ENCODE measurements around the gene TM9SF4. TPM values are rescaled to one million over a fixed set of nuclear protein-coding genes. Genes with fewer than 3 reads are reported as not detected.
A peak's percentile ranks its signal among the peaks of the same experiment; 100 is the strongest.
"Not testable (repeated sequence)": the region's sequence is repeated elsewhere in the genome, so short reads cannot be mapped to it uniquely, and the experiment has no call there.

The TM9SF4 gene
- polyA plus RNA-seq, 1 donor from 2014 or later: 30.1 TPM

- Mint-ChIP-seq H3K27ac (peak overlapping the region in 1 of 3 donors; percentile 64), H3K27me3 (no peaks in the 10 kb centered on the region), H3K4me1 (peaks cover 25 to 47% (median 30%) of the 10 kb centered on the region in 3 donors), H3K36me3 (peaks cover 2% of the 10 kb centered on the region), H3K9me3 (no peaks in the 10 kb centered on the region), H3K4me3 (peak overlapping the region in 3 of 4 donors; percentile 2 to 39 (median 27))
These were observed 3.3 kb downstream of the TM9SF4 start for GRCh38 chr20:32112841-32113240.

- H3K27me3 Mint-ChIP-seq: no peaks in the 10 kb centered on the region
- peaks cover 2% of the 10 kb centered on the region for H3K36me3 Mint-ChIP-seq
- H3K9me3 Mint-ChIP-seq: no peaks in the 10 kb centered on the region
- H3K4me3 Mint-ChIP-seq: peak overlapping the region in 1 of 4 donors; percentile 27
- H3K27ac Mint-ChIP-seq: peak overlapping the region in 1 of 3 donors; percentile 64
- peaks cover 25 to 49% (median 30%) of the 10 kb centered on the region in 3 donors for H3K4me1 Mint-ChIP-seq
These were observed 4.2 kb downstream of the TM9SF4 start for GRCh38 chr20:32113591-32114260.

- Mint-ChIP-seq H3K9me3 (no peaks in the 10 kb centered on the region), H3K27ac (peak overlapping the region in 2 of 3 donors; percentile 44 to 45), H3K4me3 (peak overlapping the region in 1 of 4 donors; percentile 27), H3K27me3 (no peaks in the 10 kb centered on the region), H3K4me1 (peaks cover 25 to 48% (median 30%) of the 10 kb centered on the region in 3 donors), H3K36me3 (peaks cover 2% of the 10 kb centered on the region)
These were observed 4.9 kb downstream of the TM9SF4 start for GRCh38 chr20:32114305-32114960.

DNA sequence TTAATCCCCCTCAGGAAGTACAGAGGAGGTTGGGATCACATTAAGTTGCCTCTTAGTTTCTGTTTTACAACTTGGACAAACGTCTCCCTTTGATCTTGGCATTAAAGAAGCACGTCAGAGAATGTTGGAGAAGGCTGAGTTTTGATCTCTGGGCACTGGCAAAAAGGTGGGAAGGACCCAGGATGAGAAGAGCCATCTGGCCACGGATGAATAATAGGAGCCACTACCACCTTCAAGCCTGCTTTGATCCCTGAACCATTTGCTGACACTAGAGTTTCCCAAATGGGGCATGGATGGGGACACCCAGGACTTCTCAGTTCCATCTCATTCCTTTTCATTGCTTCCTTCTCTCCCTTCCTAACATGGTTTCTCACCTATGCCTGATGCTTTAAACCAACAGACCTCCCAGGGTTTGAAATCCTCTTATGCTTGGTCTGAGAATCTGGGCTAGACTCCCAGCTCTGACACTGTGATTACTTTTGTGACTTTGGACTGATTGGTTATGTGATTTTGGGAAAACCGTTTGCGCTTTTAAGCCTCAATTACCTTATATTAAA lies 5.8 kb downstream of the TM9SF4 start:
- H3K9me3 Mint-ChIP-seq: no peaks in the 10 kb centered on the region
- peak overlapping the region in 1 of 4 donors; percentile 66 for H3K4me3 Mint-ChIP-seq
- H3K27me3 Mint-ChIP-seq: no peaks in the 10 kb centered on the region
- peaks cover 25 to 46% (median 27%) of the 10 kb centered on the region in 3 donors for H3K4me1 Mint-ChIP-seq
- H3K36me3 Mint-ChIP-seq: peaks cover 2% of the 10 kb centered on the region
- peak overlapping the region in 2 of 3 donors; percentile 44 to 45 for H3K27ac Mint-ChIP-seq

GRCh38 chr20:32116079-32116521 lies 6.6 kb downstream of the TM9SF4 start:
- H3K27ac Mint-ChIP-seq: peak overlapping the region in 1 of 3 donors; percentile 76
- peaks cover 23 to 44% (median 29%) of the 10 kb centered on the region in 3 donors for H3K4me1 Mint-ChIP-seq
- peaks cover 2% of the 10 kb centered on the region for H3K36me3 Mint-ChIP-seq
- no peak overlapping the region for H3K4me3 Mint-ChIP-seq
- no peaks in the 10 kb centered on the region for H3K9me3 Mint-ChIP-seq
- H3K27me3 Mint-ChIP-seq: no peaks in the 10 kb centered on the region

DNA sequence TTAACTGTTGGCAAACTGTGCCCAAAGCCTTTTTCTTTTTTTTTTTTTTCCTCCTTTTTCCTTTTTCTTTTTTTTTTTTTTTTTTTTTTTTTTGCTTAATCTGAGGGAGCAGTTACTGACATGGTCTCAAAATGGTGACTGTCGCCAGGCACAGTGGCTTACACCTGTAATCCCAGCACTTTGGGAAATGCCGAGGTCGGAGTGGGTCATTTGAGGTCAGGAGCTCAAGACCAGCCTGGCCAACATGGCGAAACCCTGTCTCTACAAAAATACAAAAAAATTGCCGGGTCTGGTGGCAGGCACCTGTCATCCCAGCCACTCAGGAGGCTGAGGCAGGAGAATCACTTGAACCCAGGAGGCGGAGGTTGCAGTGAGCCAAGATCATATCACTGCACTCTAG lies 7.3 kb downstream of the TM9SF4 start:
- H3K36me3 Mint-ChIP-seq, H3K9me3 Mint-ChIP-seq, H3K27me3 Mint-ChIP-seq: not testable (repeated sequence)
- H3K4me3 Mint-ChIP-seq: peak overlapping the region in 1 of 4 donors; percentile 70
- peaks cover 18 to 40% (median 29%) of the 10 kb centered on the region in 3 donors for H3K4me1 Mint-ChIP-seq
- peak overlapping the region in 2 of 3 donors; percentile 33 to 76 for H3K27ac Mint-ChIP-seq

- H3K9me3 Mint-ChIP-seq, H3K4me3 Mint-ChIP-seq, H3K36me3 Mint-ChIP-seq, H3K27ac Mint-ChIP-seq, H3K27me3 Mint-ChIP-seq: not testable (repeated sequence)
- peaks cover 14 to 33% (median 25%) of the 10 kb centered on the region in 3 donors for H3K4me1 Mint-ChIP-seq
These were observed 8.9 kb downstream of the TM9SF4 start for GRCh38 chr20:32118427-32118826.

GRCh38 chr20:32119734-32120133 lies 10.2 kb downstream of the TM9SF4 start:
- H3K4me1 Mint-ChIP-seq: peaks cover 15 to 28% (median 25%) of the 10 kb centered on the region in 3 donors
- H3K27ac Mint-ChIP-seq: no peak overlapping the region
- no peak overlapping the region for H3K4me3 Mint-ChIP-seq
- no peaks in the 10 kb centered on the region for H3K27me3 Mint-ChIP-seq
- H3K36me3 Mint-ChIP-seq: peaks cover 2% of the 10 kb centered on the region
- H3K9me3 Mint-ChIP-seq: no peaks in the 10 kb centered on the region

DNA sequence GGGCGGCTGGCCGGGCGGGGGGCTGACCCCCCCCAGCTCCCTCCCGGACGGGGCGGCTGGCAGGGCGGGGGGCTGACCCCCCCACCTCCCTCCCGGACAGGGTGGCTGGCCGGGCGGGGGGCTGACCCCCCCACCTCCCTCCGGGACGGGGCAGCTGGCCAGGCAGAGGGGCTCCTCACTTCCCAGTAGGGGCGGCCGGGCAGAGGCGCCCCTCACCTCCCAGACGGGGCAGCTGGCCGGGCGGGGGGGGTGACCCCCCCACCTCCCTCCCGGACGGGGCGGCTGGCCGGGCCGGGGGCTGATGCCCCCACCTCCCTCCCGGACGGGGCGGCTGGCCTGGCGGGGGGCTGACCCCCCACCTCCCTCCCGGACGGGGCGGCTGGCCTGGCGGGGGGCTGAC lies 12.4 kb downstream of the TM9SF4 start:
- H3K9me3 Mint-ChIP-seq, H3K4me3 Mint-ChIP-seq, H3K27me3 Mint-ChIP-seq, H3K36me3 Mint-ChIP-seq, H3K27ac Mint-ChIP-seq: not testable (repeated sequence)
- peaks cover 8 to 17% (median 15%) of the 10 kb centered on the region in 3 donors for H3K4me1 Mint-ChIP-seq

DNA sequence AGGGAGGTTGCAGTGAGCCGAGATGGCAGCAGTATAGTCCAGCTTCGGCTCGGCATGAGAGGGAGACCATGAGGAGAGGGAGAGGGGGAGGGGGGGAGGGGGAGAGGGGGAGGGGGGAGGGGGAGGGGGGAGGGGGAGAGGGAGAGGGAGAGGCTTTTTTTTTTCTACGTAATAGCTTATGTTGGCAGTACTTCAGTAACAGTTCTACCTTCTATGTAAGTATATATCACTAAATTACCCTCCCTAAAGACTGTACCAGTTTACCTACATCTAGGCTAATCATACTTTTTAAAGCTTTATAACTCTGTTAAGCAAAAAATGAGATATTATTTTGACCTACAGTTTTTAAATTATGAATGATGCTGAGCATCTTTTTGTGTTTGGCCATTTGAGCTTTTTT lies 13.6 kb downstream of the TM9SF4 start:
- Mint-ChIP-seq H3K36me3 (peaks cover 2% of the 10 kb centered on the region), H3K9me3 (no peaks in the 10 kb centered on the region), H3K4me3 (no peak overlapping the region), H3K4me1 (peaks cover 2 to 9% (median 8%) of the 10 kb centered on the region in 3 donors), H3K27me3 (no peaks in the 10 kb centered on the region), H3K27ac (no peak overlapping the region)

GRCh38 chr20:32124916-32125454 lies 15.5 kb downstream of the TM9SF4 start:
- Mint-ChIP-seq H3K36me3 (peaks cover 2% of the 10 kb centered on the region), H3K4me3 (no peak overlapping the region), H3K27me3 (no peaks in the 10 kb centered on the region), H3K27ac (peak overlapping the region in 1 of 3 donors; percentile 47), H3K9me3 (no peaks in the 10 kb centered on the region), H3K4me1 (peaks cover 2 to 11% (median 8%) of the 10 kb centered on the region in 3 donors)

- Mint-ChIP-seq H3K9me3 (no peaks in the 10 kb centered on the region), H3K4me3 (no peak overlapping the region), H3K27me3 (no peaks in the 10 kb centered on the region), H3K4me1 (peaks cover 4 to 9% (median 5%) of the 10 kb centered on the region in 3 donors), H3K27ac (no peak overlapping the region), H3K36me3 (peaks cover 2% of the 10 kb centered on the region)
These were observed 16.0 kb downstream of the TM9SF4 start for GRCh38 chr20:32125506-32125905.

- peaks cover 8 to 15% (median 10%) of the 10 kb centered on the region in 3 donors for H3K4me1 Mint-ChIP-seq
- H3K9me3 Mint-ChIP-seq: no peaks in the 10 kb centered on the region
- H3K4me3 Mint-ChIP-seq: no peak overlapping the region
- no peak overlapping the region for H3K27ac Mint-ChIP-seq
- peaks cover 2% of the 10 kb centered on the region for H3K36me3 Mint-ChIP-seq
- no peaks in the 10 kb centered on the region for H3K27me3 Mint-ChIP-seq
These were observed 17.4 kb downstream of the TM9SF4 start for GRCh38 chr20:32126919-32127318.

DNA sequence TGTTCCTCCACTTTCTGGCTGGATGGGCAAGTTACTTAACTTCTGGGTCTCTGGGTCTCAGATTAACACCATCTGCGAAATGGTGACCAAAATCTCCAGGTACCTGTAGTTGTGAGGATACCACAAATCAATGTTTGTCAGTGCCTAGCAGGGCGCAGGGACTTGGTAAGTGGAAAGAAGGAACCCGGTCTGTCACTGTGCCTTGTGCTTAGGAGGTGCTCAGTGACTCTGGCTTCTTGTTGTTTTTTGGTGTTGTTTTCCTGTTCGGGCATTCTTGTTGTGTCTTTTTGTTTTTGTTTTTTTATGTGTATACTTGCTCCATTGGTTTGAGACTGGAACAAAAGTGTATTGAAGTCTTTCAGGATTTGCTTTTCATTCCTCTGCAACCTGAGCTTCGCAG lies 17.8 kb downstream of the TM9SF4 start:
- H3K9me3 Mint-ChIP-seq: no peaks in the 10 kb centered on the region
- H3K27ac Mint-ChIP-seq: no peak overlapping the region
- no peak overlapping the region for H3K4me3 Mint-ChIP-seq
- H3K27me3 Mint-ChIP-seq: no peaks in the 10 kb centered on the region
- H3K36me3 Mint-ChIP-seq: peaks cover 2% of the 10 kb centered on the region
- peaks cover 11 to 19% (median 11%) of the 10 kb centered on the region in 3 donors for H3K4me1 Mint-ChIP-seq

DNA sequence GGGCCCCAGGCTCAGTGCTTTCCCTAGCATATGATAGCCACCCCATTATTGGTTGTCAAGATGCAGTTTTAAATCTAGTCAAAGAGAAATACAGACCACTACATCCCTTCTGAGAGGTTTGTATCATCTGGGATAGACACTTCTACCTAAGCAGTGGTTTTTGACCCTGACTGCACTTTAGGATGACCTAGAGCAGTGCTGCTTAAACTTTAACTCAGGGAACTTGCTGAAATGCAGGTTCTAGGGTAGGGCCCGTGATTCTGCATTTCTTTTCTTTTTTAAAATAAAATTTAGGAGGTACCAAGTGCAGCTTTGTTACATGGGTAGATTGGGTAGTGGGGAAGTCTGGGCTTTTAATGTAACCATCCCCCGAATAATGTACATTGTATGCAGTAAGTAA lies 18.7 kb downstream of the TM9SF4 start:
- Mint-ChIP-seq H3K4me1 (peaks cover 14 to 27% (median 19%) of the 10 kb centered on the region in 3 donors), H3K9me3 (no peaks in the 10 kb centered on the region), H3K36me3 (peaks cover 2% of the 10 kb centered on the region), H3K27me3 (no peaks in the 10 kb centered on the region), H3K27ac (no peak overlapping the region), H3K4me3 (no peak overlapping the region)

All from IgD-negative memory B cell (primary cell).